ENCODE data around the gene RABL3.

- no peak for TF ChIP-seq EZH2 (IDR thresholded peaks at IDR 0.05)
- TF ChIP-seq POLR2AphosphoS5 (IDR thresholded peaks at IDR 0.05; ENCODE audit: borderline replicate concordance, low read depth, low read length): no peak
- no peak for TF ChIP-seq FOXP2 (optimal IDR thresholded peaks at IDR 0.05; ENCODE audit: control extremely low read depth, extremely low read length, insufficient read depth)
Measured at GRCh38 chr3:120745466-120745865, 3.1 kb upstream of the RABL3 start.
